Glomerular visceral epithelial cell (primary cell): ENCODE results near the gene ADAMTS1.

Experiments
- DNase-seq: peaks from one replicate; pipeline ENCODE4 v3.0.0-alpha.2; 2016; ENCODE audit errors: extremely low spot score

Gene ADAMTS1

DNA sequence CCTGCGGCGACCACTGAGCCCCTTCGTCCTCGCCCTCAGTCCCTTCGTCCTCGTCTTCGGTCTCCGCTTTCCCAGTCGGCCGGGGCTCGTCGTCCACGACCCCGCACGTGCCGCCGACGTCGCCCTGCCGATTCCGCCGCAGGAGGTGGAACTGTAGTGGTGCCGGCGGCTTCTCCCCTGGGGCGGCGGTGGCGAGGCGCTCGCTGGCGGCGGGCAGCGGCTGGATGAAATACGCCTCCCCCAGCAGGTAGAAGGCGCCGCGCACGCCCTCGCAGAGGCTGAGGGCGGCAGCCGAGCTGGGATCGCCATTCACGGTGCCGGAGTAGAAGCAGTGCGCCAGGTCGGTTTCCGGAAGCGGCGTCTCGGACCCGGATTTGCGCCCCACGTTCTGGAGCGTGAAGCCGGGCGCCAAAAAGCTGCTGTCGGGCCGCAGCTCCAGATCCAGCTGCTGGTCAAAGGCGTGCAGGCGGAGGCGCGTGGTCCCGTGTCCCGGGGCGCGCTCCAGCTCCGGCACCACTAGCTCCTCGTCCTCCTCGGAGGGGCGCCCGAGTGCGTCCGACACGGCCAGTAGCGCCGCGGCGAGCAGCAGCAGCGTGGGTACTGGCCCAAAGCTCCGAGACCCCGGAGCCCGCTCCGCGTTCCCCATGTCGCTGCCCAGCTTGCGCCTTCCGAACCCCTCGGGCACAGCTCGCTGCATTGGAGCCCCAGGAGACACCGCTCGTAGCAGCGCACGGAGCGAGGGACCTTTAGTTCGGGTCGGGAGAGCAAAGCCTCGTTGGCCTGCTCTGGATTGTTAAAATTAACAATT is 747 bp downstream of the ADAMTS1 start:
- DNase-seq: no peak

DNA sequence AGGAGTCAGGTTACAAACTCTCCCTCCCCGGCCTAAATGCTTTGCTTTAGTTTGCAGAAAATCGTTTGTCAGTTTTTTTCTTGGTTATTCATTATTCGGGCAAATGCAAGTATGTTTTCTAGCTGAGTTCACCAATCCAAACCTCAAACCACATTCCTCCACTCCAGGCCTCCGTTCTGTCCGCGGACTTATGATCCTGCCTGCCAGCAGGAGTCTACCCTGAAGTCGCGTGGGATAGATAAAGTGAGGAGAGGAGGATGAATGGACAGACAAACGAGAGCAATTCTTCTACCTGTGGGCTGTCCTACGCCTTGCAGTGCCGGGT is 1.3 kb downstream of the ADAMTS1 start:
- DNase-seq: peak; percentile 67

DNA sequence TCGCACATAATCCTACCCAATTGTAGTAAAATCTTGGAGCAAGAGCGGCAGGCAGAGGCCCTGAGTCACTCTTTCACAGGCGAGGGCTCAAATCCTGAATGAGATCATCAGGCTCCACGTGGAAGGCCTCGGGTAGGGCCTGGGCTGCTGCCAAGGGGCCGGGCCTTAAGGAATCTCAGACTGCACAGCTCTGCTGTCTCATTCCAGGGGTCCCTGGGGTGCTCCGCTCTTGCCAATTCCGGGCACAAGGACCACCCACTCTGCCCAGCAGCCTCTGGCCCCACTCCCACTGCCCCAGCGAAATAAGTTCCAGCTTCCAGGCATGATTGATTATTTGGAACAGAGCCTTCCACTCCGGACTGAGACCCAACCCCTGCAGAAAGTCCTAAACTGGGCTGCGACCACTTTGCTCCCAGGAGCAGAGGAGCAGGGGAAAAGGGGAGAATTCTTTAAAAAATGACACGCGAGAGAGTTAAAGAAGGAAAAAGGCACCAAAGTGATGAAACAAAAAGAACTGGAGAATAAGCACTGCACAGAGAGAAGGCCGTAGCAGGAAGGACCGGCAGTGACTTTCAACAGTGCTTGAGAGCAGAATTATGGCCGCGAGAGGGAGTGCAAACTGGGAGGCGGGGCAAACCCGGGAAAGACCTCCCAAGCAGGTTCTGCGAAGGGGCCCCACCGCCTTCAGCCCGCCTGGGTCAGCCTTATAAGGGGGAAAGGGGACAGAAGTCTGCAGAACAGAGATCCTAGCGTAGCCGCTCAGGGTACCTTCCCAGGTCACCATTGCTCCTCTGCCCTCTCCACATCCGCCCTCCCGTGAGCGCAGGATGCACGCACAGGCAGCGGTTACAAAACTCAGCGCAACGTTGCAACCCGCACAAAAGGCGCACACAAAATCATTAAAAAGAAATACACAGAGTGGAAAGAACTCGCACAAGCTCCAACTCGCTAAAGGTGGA is 2.0 kb downstream of the ADAMTS1 start:
- peak; percentile 94 for DNase-seq

DNA sequence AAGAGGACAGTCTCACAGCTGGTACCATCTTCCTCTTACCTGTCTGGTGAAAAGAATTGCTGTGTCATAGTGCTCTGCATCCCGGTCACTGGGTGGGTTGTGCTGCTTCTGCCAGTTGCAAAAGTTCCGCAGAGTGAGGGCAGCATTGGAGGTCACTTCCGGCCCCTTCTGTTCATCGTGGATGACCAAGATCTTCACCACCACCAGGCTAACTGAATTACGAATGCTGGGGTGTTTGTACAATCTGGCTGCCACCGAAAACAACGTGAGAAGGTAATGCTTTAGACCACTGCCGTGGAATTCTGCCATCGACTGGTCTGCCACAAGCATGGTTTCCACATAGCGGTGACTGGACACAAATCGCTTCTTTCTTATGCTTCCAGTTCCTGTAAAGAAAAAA is 2.9 kb downstream of the ADAMTS1 start:
- DNase-seq: no peak

DNA sequence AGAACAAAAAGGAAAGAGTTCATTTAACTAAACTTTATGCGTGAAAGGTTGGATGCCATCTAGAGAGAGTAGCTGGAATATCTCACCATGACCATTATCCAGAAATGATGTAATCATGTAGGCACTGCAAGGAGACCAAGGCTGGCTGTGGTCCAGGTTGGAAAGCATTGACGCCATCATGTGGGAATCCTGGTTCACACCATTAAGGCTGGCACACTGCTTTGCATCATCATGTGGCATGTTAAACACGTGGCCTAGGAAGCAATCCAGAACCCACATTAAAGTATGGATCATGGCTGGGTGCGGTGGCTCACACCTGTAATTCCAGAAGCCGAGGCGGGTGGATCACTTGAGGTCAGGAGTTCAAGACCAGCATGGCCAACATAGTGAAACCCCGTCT is 4.3 kb downstream of the ADAMTS1 start:
- DNase-seq: peak; percentile 96

DNA sequence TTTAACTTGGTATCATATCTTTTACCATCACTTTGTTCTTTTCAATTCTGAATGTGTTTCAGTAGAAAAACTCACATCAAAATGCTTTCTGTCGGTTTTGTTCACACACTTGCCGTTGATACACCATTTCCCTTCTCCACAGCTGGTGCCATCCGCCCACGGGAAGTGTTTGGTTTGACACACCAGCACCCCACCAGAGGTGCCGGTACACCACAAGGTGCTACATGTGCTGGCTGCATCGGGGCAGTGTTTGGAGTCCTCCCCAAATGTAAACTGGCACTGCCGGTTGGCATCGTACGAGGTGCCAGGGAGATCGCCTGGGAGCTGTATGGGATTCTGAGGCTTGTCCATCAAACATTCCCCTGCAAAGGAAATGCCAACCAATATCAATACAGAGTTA is 5.0 kb downstream of the ADAMTS1 start:
- DNase-seq: no peak

DNA sequence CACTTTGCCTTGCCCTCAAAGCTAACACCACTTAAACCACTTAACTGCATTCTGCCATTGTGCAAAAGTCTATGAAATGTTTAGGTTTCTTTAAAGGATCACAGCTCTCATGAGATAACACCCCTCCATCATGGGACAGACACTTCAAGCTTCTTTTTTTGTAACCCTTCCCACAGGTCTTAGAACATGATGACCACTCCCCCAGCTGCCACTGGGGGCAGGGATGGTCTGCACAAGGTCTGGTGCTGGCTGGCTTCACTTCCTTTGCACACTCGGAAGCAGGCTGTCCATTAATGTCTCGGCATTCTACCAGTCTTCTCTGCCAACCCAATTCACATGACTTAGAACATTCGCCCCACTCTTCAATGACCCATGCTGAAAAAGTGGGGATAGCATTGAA is 7.7 kb downstream of the ADAMTS1 start:
- DNase-seq: no peak

DNA sequence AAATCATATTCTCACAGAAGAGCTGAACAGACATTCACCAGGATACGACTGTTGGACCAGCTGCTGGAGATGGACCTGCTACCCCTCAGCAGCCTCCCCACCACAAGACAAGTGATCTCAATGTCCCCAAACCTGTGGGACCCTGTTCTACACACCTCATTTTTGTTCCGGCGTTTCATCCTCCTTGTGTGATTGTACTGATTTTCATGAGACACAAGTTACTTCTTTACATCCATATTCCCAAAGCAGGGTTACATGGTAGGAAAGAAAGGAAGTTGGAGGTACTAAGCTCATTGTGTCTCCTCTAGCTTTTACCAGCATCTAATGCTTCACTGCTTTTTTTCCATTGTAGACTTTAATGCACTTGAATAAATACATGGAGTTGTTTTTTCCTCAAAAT is 8.7 kb downstream of the ADAMTS1 start:
- no peak for DNase-seq

DNA sequence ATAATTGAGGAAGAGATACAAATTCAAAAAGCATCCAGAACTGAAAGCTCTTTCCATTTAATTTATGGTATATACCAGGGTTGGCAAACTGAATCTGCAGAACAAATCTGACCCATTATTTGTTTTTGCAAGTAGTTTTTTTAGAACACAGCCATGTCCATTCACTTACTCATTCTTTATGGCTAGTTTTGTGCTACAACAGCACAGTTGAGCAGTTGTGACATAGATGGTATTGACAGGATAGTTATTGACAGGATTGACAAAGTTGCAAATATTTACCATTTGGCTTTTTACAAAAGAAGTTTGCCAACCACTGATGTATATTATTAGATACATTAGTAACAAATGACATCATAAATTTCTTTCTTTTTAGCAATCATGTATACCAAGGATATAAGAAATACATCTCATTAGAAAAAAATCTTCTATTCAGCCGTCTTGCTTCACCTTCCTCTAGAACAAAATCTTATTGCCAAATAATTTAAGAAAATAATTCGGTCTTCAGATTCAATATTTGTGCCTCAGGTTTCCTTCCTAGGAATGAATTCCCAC is 9.4 kb downstream of the ADAMTS1 start:
- DNase-seq: no peak

DNA sequence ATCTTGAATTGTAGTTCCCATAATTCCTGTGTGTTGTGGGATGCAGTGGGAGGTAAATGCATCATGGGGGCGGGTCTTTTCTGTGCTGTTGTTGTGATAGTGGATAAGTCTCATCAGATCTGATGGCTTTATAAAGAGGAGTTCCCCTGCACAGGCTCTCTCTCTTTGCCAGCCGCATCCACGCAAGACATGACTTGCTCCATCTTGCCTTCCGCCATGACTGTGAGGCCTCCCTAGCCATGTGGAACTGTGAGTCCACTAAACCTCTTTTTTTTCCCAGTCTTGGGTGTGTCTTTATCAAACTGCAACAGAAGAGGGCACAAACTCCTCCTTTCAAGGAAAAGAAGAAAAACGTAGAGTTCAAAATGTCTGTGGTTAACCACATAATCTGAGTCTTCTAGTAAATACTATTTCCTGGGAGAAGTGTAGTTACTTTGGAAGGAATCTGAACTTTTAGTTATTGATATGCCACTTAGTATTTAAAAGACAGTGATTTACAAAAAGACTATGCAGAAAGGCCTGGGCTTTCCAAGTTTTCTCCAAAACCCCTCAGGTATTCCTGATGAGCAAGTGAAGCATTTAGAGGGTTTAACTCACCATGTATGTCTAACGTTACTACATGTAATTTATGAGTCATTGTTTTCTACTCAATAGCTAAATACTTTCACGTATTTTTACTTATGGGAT is 10.0 kb downstream of the ADAMTS1 start:
- DNase-seq: peak; percentile 81

DNA sequence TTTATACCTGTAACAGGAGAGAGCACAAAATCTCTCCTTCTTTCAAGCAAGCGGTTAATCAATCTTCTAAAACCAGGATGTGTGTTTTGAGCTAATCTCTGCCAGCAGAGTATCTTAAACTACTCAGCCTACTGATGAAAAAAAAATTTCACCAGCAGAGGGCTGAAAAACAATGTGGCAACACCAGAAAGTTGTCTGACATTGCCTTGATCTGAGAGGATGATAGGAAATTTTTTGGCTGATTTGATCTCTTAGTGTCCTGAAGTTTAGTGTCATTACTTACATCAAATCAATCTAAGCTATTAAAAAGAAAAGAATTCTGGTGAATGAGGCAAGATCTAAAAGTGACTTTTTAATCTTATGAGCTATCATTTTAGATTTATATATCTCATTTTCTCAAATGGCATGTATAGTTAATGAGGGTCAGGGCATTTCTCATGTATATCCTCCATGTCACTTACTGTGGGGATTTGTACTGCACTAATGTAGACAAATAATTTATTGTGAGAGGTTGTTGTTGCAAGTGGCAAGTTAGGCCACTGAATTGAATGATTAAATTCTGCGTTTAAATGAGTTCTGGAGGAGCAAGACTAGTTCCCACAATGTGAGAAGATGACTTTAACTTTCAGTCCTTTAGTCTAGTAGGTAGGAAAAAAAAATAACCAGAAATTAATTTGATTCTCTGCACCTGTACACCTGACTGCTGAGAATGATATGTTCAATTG is 10.9 kb downstream of the ADAMTS1 start:
- DNase-seq: no peak

DNA sequence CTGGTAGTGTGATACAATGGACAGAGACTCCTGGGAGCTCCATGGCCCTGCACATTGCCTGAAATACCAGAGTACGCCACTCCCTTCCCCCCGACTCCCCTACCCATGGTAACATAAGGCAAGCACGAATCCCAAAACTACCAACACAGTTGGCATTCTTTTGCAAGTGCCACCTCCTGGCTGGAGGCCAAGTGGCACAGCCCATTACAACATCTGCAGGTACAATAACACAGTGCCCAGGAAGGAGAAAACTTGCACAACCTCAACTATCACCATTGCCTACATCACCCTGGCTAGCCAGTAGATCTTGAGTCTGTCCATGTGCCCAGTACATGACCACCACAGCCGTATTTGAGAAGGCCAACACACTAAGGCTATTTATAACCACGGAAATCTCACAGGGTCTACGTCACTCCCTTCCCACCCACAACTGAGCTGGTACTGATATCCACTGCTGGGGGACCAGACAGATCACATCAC is 11.7 kb downstream of the ADAMTS1 start:
- no peak for DNase-seq

DNA sequence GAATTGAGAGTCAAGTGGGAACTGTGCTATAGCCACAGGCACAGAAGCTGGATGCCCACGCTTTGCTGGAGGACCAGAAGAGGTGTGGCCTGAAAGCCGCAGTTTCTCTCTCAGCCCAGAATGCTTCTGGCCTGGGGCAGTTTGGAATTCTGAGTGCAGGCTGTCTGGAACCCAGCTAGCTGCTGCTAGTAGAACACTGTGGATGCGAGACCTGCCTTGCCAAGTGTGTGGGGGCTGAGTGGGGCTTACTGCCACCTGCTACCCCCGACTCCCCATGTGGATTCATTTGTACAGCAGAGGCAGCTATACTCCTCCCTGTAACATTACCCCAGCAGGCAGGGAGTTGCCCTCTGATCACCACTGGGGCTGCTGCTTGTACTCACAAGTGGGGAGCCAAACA is 12.2 kb downstream of the ADAMTS1 start:
- DNase-seq: no peak

DNA sequence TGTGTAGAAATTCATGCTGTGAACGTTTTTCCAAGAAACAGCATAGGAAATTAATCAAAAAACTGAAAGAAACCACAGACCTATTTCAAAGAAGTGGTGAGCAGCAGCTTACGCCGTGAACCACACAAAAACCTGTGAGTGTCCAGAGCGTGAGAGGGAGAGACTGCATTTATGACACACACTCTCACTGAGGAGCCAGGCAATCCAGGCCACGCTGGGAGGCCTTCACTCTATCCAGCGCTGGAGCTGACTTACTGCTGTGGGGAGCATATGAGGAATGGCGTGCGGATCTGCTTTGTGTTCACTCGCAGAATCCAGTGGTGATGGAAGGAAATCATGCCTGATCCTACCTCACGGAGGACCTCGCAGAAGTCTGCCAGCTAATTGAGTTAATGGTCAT is 12.7 kb downstream of the ADAMTS1 start:
- no peak for DNase-seq

DNA sequence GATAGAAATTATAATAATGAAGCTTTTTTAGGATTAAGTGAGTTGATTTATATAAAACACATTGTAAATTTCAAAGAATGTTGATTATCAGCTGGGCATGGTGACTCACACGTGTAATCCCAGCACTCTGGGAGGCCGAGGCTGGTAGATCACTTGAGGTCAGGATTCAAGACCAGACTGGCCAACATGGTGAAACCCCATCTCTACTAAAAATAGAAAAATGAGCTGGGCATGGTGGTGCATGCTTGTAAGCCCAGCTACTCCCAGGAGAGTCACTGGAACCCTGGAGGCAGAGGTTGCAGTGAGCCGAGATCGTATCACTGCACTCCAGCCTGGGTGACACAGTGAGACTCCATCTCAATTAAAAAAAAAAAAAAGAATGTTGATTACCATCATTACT is 18.4 kb downstream of the ADAMTS1 start:
- no peak for DNase-seq

DNA sequence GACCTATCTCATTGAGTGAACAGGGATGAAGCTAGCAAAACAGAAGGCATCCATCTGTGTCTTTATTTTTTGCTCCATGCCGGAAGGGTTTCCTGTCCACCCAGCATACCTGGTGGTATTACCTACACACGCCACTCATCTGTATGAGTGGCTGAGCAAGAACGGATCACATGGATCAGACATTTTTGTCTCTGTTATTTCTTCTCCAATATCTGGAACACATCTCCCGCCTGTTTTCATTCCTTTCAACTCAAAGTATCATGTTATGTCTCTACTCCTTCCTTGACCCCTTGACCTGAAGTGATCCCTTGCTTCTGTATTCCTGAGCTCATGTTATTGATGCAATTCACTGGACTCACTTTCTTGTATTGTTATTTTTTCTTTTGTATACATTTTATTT is 24.7 kb downstream of the ADAMTS1 start:
- no peak for DNase-seq

DNA sequence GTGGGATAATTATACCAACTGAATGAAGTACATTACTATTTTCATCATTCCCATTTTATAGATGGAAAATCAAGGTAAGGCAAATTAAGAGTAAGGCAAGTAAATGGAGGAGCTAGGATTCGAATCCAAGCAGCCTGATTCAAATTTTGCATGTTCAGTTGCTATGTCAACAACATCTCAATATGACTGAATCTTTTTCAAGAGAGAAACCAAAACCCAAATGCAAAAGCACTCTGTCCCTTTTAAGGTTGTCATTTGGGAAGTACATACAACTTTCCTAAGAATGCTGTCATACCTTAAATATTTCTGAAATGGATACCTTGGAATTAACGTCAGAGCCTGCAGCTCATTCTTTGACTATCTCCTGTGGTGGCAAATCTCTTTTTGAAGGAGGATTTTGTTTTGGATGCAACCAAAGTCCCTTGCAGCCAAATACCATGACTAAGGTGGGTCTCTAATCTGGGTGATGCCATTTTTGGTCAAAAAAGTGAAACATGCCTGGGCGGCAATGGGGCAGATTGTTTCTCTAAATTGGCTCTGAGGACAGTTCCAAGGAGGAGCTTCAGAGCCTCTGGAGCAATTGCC is 25.4 kb downstream of the ADAMTS1 start:
- no peak for DNase-seq

DNA sequence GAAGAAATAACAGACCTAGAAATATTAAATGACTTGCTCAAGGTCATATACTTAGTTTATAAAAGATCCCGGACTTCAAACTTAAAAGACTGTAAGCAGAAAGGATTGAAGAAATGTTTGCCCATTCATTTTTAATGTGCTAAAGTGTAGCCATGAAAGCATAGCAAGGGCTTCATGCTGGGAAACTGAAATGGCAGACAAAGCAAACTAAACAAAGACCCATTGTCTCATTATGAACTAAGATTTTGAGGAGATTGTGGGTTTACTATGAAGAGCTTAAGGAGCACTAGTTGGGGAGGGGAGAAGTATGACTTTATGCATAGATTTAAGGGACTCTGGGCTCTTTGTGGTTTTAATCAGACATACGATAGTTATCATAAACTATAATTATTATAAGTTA is 26.3 kb downstream of the ADAMTS1 start:
- no peak for DNase-seq

DNA sequence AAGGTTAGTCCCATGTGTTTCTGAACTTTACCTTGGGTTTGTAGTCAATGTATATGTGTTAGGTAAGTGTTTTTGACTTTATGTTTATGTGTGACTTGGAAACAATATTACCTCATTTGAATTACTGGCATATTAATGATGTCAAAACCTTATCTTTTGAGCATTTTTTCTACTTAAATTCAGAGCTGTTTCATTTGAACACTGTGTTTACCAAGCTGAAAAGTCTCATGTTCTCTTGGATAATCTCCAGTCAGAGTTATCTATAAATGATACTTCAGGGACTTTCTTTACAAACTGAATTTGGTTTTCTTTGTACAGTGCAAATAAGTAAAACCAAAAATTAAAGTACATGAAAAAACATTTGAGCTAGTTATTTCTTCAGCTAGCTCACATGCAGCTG is 30.0 kb downstream of the ADAMTS1 start:
- no peak for DNase-seq

DNA sequence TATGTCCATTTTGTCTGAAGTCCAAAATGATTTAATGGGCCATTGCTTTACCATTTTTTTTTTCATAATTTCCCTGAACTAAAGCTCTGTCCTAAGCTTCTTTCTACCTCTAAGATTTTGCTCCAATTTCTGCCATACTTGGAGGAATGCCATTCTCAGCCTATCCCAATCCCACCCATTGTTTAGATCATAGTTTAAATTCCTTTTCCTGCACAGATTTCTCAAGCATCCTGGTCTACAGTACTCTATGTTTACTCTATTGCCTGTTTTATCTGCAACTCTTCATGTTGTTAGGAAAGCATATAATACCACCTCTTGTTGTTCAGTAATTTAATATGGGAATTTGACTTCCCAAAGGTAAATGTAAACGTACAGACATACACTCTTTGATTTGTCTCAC is 30.8 kb downstream of the ADAMTS1 start:
- no peak for DNase-seq

DNA sequence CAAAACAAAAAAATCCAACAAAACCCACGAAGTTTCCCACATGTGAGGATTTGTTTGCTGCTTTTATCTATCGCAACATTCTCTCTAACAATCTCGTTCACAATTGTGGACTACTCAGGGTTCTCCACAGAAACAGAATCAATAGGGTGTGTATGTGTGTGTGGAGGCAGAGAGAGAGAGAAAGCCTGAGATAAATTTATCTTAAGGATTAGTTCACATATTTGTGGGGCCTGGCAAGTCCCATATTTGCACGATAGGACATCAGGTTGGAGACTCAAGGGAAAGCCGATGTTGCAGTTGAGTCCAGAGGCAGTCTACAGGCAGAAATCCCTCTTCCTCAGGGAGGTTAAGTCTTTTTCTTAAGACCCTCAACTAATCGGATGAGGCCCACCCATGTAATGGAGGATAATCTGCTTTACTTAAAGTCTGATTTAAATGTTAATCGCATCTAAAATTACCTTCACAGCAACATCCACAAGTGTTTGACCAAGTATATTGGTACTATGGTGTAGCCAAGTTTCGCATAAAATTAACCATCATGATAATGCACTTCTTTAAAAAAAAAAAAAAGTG is 31.7 kb downstream of the ADAMTS1 start:
- DNase-seq: no peak
